Naive B cell (primary cell): ENCODE data around the gene NT5C3B. TPM values are rescaled to one million over a fixed set of nuclear protein-coding genes. Genes with fewer than 3 reads are reported as not detected.
"Not testable (repeated sequence)": the region's sequence is repeated elsewhere in the genome, so short reads cannot be mapped to it uniquely, and the experiment has no call there.

ENCODE experiments used
- ATAC-seq, 2 donors: fragments of 150-1000 bp; cut with Tn5 transposase; 2 replicates each; pipeline ENCODE4 v1.10.0; 2021; ENCODE audit warnings: low read depth in 2 of 2, mild to moderate bottlenecking in 2 of 2, moderate library complexity in 2 of 2
- DNase-seq: peaks from one replicate; pipeline ENCODE4 v3.0.0; 2022
- H3K27ac Mint-ChIP-seq, 6 donors: one replicate each; pipeline ENCODE4 v1.8.0; 2020 to 2022; ENCODE audit warnings: mild to moderate bottlenecking in 6 of 6, mixed read lengths in 6 of 6, moderate library complexity in 5 of 6, inconsistent platforms in 2 of 6
- H3K27me3 Mint-ChIP-seq, 3 donors: one replicate each; pipeline ENCODE4 v1.8.0; 2021 to 2022; ENCODE audit warnings: mixed read lengths in 3 of 3, mild to moderate bottlenecking in 1 of 3
- H3K36me3 Mint-ChIP-seq, 2 donors: one replicate each; pipeline ENCODE4 v1.8.0; 2020 to 2022; ENCODE audit warnings: mixed read lengths in 2 of 2, inconsistent platforms in 1 of 2, mild to moderate bottlenecking in 1 of 2
- H3K4me1 Mint-ChIP-seq, 3 donors: one replicate each; pipeline ENCODE4 v1.8.0; 2020 to 2022; ENCODE audit warnings: mixed read lengths in 3 of 3, inconsistent platforms in 1 of 3, mild to moderate bottlenecking in 1 of 3, moderate library complexity in 1 of 3
- H3K4me3 Mint-ChIP-seq, 8 donors: one replicate each; pipeline ENCODE4 v1.8.0; 2020 to 2022; ENCODE audit warnings: mild to moderate bottlenecking in 8 of 8, mixed read lengths in 8 of 8, moderate library complexity in 8 of 8, inconsistent platforms in 2 of 8
- H3K9me3 Mint-ChIP-seq, 7 donors: one replicate each; pipeline ENCODE4 v1.8.0; 2020 to 2022; ENCODE audit warnings: mixed read lengths in 7 of 7, mild to moderate bottlenecking in 5 of 7, inconsistent platforms in 2 of 7, moderate library complexity in 1 of 7
- polyA plus RNA-seq, 6 donors: library from polyadenylated mRNA; unstranded; fragments of 300-500 nt; fragmentation: Illumina TruSeq; gene quantifications; one replicate each; pipeline ENCODE4 v1.2.3, GENCODE V29; 2021; ENCODE audit warnings: low read depth in 6 of 6

NT5C3B gene
- 10 to 100 TPM; 28.9 to 49.8 (median 37.8) TPM for polyA plus RNA-seq

GRCh38 chr17:41835800-41836549 lies at the start of gene NT5C3B:
NT5C3B (minus strand) TSS chr17:41836232; CDS start chr17:41836193, 39 bp downstream.
- Mint-ChIP-seq H3K27me3 (peaks cover 0 to 4% (median 0%) of the 10 kb centered on the region in 3 donors), H3K4me1 (peaks cover 8 to 13% (median 8%) of the 10 kb centered on the region in 3 donors)

GRCh38 chr17:41885733-41886132 lies 49.7 kb upstream of the NT5C3B start:
- DNase-seq (no peak), ATAC-seq (no peak)
- H3K36me3 Mint-ChIP-seq, result peaks cover 14 to 21% of the 10 kb centered on the region in 2 donors
- peaks cover 0 to 6% (median 6%) of the 10 kb centered on the region in 3 donors for H3K4me1 Mint-ChIP-seq
- H3K27me3 Mint-ChIP-seq, result no peaks in the 10 kb centered on the region
- no peak overlapping the region for H3K27ac Mint-ChIP-seq
- no peaks in the 10 kb centered on the region for H3K9me3 Mint-ChIP-seq
- no peak overlapping the region for H3K4me3 Mint-ChIP-seq

More at GRCh38 chr17:41835800-41836549, at the start of gene NT5C3B:
- DNase-seq (peak; percentile 37), ATAC-seq (peak; percentile 83 to 84)
- H3K9me3 Mint-ChIP-seq, result no peaks in the 10 kb centered on the region
- peak within 1 kb of the TSS; percentile 79 to 95 (median 89) for H3K4me3 Mint-ChIP-seq
- H3K36me3 Mint-ChIP-seq, result peaks cover 0 to 5% of the 10 kb centered on the region in 2 donors
- H3K27ac Mint-ChIP-seq, result peak within 1 kb of the TSS in 5 of 6 donors; percentile 27 to 83 (median 45)

- ATAC-seq, result no peak
- H3K27me3 Mint-ChIP-seq, result no peaks in the 10 kb centered on the region
These were observed 46.7 kb upstream of the NT5C3B start for GRCh38 chr17:41882756-41883155.

GRCh38 chr17:41880130-41880529 lies 44.1 kb upstream of the NT5C3B start:
- H3K4me3 Mint-ChIP-seq, result no peak overlapping the region
- peaks cover 14 to 18% of the 10 kb centered on the region in 2 donors for H3K36me3 Mint-ChIP-seq
- no peak for ATAC-seq

More at GRCh38 chr17:41882756-41883155, 46.7 kb upstream of the NT5C3B start:
- Mint-ChIP-seq H3K4me1 (peaks cover 0 to 6% (median 6%) of the 10 kb centered on the region in 3 donors), H3K4me3 (no peak overlapping the region), H3K9me3 (no peaks in the 10 kb centered on the region), H3K36me3 (peaks cover 14 to 18% of the 10 kb centered on the region in 2 donors), H3K27ac (peak overlapping the region in 2 of 6 donors; percentile 65 to 78)
- no peak for DNase-seq

GRCh38 chr17:41874293-41874670 lies 38.2 kb upstream of the NT5C3B start:
- H3K36me3 Mint-ChIP-seq, H3K9me3 Mint-ChIP-seq, ATAC-seq: not testable (repeated sequence)

More at GRCh38 chr17:41880130-41880529, 44.1 kb upstream of the NT5C3B start:
- Mint-ChIP-seq H3K27ac (peak overlapping the region in 1 of 6 donors; percentile 59), H3K4me1 (peaks cover 0 to 6% (median 6%) of the 10 kb centered on the region in 3 donors), H3K9me3 (no peaks in the 10 kb centered on the region), H3K27me3 (no peaks in the 10 kb centered on the region)
- DNase-seq, result no peak

GRCh38 chr17:41873559-41874292 lies 37.7 kb upstream of the NT5C3B start:
- Mint-ChIP-seq H3K27ac (no peak overlapping the region), H3K4me3 (peak overlapping the region in 1 of 8 donors; percentile 9), H3K4me1 (no peaks in the 10 kb centered on the region), H3K27me3 (no peaks in the 10 kb centered on the region), H3K9me3 (no peaks in the 10 kb centered on the region), H3K36me3 (peaks cover 0 to 7% of the 10 kb centered on the region in 2 donors)
- ATAC-seq (no peak), DNase-seq (no peak)

More at GRCh38 chr17:41874293-41874670, 38.2 kb upstream of the NT5C3B start:
- H3K4me3 Mint-ChIP-seq, DNase-seq, H3K27me3 Mint-ChIP-seq, H3K4me1 Mint-ChIP-seq: not testable (repeated sequence)
- peak overlapping the region in 1 of 6 donors; percentile 24 for H3K27ac Mint-ChIP-seq

GRCh38 chr17:41871789-41872188 lies 35.8 kb upstream of the NT5C3B start:
- peaks cover 0 to 11% of the 10 kb centered on the region in 2 donors for H3K36me3 Mint-ChIP-seq
- DNase-seq, result no peak

GRCh38 chr17:41870627-41871026 lies 34.6 kb upstream of the NT5C3B start:
- ATAC-seq, result no peak
- H3K27ac Mint-ChIP-seq, result peak overlapping the region in 1 of 6 donors; percentile 67
- H3K4me3 Mint-ChIP-seq, result no peak overlapping the region
- H3K36me3 Mint-ChIP-seq, result peaks cover 0 to 11% of the 10 kb centered on the region in 2 donors
- H3K9me3 Mint-ChIP-seq, result no peaks in the 10 kb centered on the region
- DNase-seq, result no peak
- H3K4me1 Mint-ChIP-seq, result peaks cover 0 to under 1% (median 0%) of the 10 kb centered on the region in 3 donors
- no peaks in the 10 kb centered on the region for H3K27me3 Mint-ChIP-seq

More at GRCh38 chr17:41871789-41872188, 35.8 kb upstream of the NT5C3B start:
- Mint-ChIP-seq H3K4me3 (no peak overlapping the region), H3K27ac (peak overlapping the region in 1 of 6 donors; percentile 86), H3K27me3 (no peaks in the 10 kb centered on the region), H3K9me3 (no peaks in the 10 kb centered on the region), H3K4me1 (no peaks in the 10 kb centered on the region)
- ATAC-seq, result no peak

GRCh38 chr17:41870097-41870496 lies 34.1 kb upstream of the NT5C3B start:
- Mint-ChIP-seq H3K27ac (peak overlapping the region in 1 of 6 donors; percentile 67), H3K9me3 (no peaks in the 10 kb centered on the region), H3K36me3 (peaks cover 0 to 11% of the 10 kb centered on the region in 2 donors), H3K27me3 (no peaks in the 10 kb centered on the region), H3K4me3 (no peak overlapping the region), H3K4me1 (peaks cover 0 to 3% (median 0%) of the 10 kb centered on the region in 3 donors)
- ATAC-seq (no peak), DNase-seq (no peak)

- H3K4me1 Mint-ChIP-seq, result peaks cover 0 to 3% (median 0%) of the 10 kb centered on the region in 3 donors
- H3K9me3 Mint-ChIP-seq, result no peaks in the 10 kb centered on the region
- peak overlapping the region in 1 of 6 donors; percentile 56 for H3K27ac Mint-ChIP-seq
- no peaks in the 10 kb centered on the region for H3K27me3 Mint-ChIP-seq
- H3K36me3 Mint-ChIP-seq, result peaks cover 0 to 11% of the 10 kb centered on the region in 2 donors
- DNase-seq (no peak), ATAC-seq (no peak)
- H3K4me3 Mint-ChIP-seq, result peak overlapping the region in 1 of 8 donors; percentile 58
These were observed 33.4 kb upstream of the NT5C3B start for GRCh38 chr17:41869426-41869825.

- Mint-ChIP-seq H3K27ac (peak overlapping the region in 1 of 6 donors; percentile 11), H3K9me3 (no peaks in the 10 kb centered on the region), H3K27me3 (no peaks in the 10 kb centered on the region), H3K4me3 (peak overlapping the region in 2 of 8 donors; percentile 29 to 58), H3K36me3 (peaks cover 0 to 11% of the 10 kb centered on the region in 2 donors), H3K4me1 (peaks cover 0 to 3% (median 0%) of the 10 kb centered on the region in 3 donors)
- ATAC-seq (no peak), DNase-seq (no peak)
These were observed 32.5 kb upstream of the NT5C3B start for GRCh38 chr17:41868568-41868967.

- Mint-ChIP-seq H3K4me3 (peak overlapping the region in 1 of 8 donors; percentile 93), H3K9me3 (no peaks in the 10 kb centered on the region), H3K27me3 (no peaks in the 10 kb centered on the region), H3K27ac (peak overlapping the region in 4 of 6 donors; percentile 91 to 94 (median 92)), H3K4me1 (peaks cover 8 to 17% (median 15%) of the 10 kb centered on the region in 3 donors), H3K36me3 (peaks cover 0 to 7% of the 10 kb centered on the region in 2 donors)
- ATAC-seq (peak in 1 of 2 donors; percentile 14), DNase-seq (no peak)
These were observed 29.5 kb upstream of the NT5C3B start for GRCh38 chr17:41865596-41865893.

GRCh38 chr17:41864836-41865595 lies 29.0 kb upstream of the NT5C3B start, which contains the start of gene KLHL11:
KLHL11 (minus strand) TSS chr17:41865423; CDS start chr17:41865370, 53 bp downstream.
- Mint-ChIP-seq H3K27ac (peak within 1 kb of the TSS in 4 of 6 donors; percentile 91 to 94 (median 92)), H3K9me3 (no peaks in the 10 kb centered on the region), H3K4me3 (peak within 1 kb of the TSS in 3 of 8 donors; percentile 41 to 93 (median 50)), H3K27me3 (no peaks in the 10 kb centered on the region), H3K36me3 (peaks cover 0 to 7% of the 10 kb centered on the region in 2 donors), H3K4me1 (peaks cover 8 to 21% (median 18%) of the 10 kb centered on the region in 3 donors)
- peak; percentile 87 for DNase-seq
- peak; percentile 91 to 94 for ATAC-seq
